Measurements from ENCODE around the gene GSTM1.
"Not testable (repeated sequence)": the region's sequence is repeated elsewhere in the genome, so short reads cannot be mapped to it uniquely, and the experiment has no call there.

GSTM1 gene

GRCh38 chr1:109659997-109660690, 27.5 kb upstream of the GSTM1 start:
- no peak for DNase-seq (ENCODE audit: low read depth in 2 of 2)

DNA sequence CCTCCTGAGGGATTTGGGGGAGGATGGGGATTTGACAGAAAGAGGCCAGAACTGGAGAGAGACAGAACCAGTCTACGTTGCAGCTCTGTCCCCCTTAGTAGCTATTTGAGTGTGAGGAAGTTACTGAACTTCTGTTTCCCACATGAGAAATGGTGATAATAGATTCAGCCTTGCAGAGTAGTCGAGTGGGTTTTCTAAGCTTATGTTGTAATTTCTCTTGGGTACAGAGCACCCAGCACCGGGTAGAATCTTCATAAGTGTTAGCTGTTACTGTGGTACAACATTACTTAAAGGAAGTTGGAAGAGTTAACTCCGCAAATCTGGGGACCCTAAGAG, 27.0 kb upstream of the GSTM1 start:
- DNase-seq (ENCODE audit: low read depth in 2 of 2) = not testable (repeated sequence)

- DNase-seq (ENCODE audit: low read depth in 2 of 2) = no peak
Observed at GRCh38 chr1:109661391-109661790, 26.2 kb upstream of the GSTM1 start.

GRCh38 chr1:109664671-109665070, 22.9 kb upstream of the GSTM1 start:
- DNase-seq (ENCODE audit: low read depth in 2 of 2) = no peak

GRCh38 chr1:109667452-109668122, 20.0 kb upstream of the GSTM1 start, which contains the start of gene GSTM2:
Gene GSTM2, plus strand, starts transcription at chr1:109668057. Its CDS starts 59 bp downstream, at chr1:109668116.
- peak; percentile 65 to 87 for DNase-seq (ENCODE audit: low read depth in 2 of 2)

GRCh38 chr1:109668123-109668775, 19.4 kb upstream of the GSTM1 start:
- DNase-seq (ENCODE audit: low read depth in 2 of 2) = no peak

DNA sequence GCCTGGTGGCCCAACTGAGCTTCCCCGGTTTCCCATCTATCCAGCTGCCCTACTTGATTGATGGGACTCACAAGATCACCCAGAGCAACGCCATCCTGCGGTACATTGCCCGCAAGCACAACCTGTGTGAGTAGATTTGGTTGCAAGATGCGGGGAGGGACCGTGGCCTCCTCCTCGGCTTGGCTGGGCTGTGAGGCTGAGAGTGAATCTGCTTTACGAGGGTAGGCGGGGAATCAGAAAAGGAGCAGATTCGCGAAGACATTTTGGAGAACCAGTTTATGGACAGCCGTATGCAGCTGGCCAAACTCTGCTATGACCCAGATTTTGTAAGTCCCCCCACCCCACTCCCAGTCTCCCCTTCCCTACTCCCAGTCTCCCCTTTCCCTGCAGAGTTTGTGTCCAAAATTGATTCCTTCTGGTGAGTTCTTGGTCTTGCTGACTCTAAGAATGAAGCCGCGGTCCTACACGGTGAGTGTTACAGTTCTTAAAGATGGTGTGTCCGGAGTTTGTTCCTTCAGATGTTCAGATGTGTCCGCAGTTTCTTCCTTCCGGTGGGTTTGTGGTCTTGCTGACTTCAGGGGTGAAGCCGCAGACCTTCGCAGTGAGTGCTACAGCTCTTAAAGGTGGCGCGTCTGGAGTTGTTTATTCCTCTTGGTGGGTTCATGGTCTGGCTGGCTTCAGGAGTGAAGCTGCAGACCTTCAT, 18.2 kb upstream of the GSTM1 start:
- no peak for DNase-seq (ENCODE audit: low read depth in 2 of 2)

DNA sequence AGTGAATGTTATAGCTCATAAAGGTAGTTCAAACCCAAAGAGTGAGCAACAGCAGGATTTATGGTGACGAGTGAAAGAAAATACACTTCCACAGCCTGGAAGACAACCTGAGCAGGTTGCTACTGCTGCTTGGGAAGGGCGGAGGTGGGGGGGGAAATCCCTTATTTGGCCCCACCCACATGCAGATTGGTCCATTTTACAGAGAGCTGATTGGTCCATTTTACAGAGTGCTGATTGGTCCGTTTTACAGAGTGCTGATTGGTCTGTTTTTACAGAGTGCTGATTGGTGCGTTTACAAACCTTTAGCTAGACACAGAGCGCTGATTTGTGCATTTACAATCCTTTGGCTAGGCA, 17.7 kb upstream of the GSTM1 start:
- DNase-seq (ENCODE audit: low read depth in 2 of 2) = not testable (repeated sequence)

- no peak for DNase-seq (ENCODE audit: low read depth in 2 of 2)
Observed at GRCh38 chr1:109671067-109671466, 16.6 kb upstream of the GSTM1 start.

- not testable (repeated sequence) for DNase-seq (ENCODE audit: low read depth in 2 of 2)
Observed at GRCh38 chr1:109673861-109674260, 13.8 kb upstream of the GSTM1 start.

GRCh38 chr1:109676683-109677381, 10.8 kb upstream of the GSTM1 start:
- not testable (repeated sequence) for DNase-seq (ENCODE audit: low read depth in 2 of 2)

- DNase-seq (ENCODE audit: low read depth in 2 of 2) = no peak
Observed at GRCh38 chr1:109677459-109677858, 10.2 kb upstream of the GSTM1 start.

GRCh38 chr1:109678637-109679036, 9.0 kb upstream of the GSTM1 start:
- not testable (repeated sequence) for DNase-seq (ENCODE audit: low read depth in 2 of 2)

DNA sequence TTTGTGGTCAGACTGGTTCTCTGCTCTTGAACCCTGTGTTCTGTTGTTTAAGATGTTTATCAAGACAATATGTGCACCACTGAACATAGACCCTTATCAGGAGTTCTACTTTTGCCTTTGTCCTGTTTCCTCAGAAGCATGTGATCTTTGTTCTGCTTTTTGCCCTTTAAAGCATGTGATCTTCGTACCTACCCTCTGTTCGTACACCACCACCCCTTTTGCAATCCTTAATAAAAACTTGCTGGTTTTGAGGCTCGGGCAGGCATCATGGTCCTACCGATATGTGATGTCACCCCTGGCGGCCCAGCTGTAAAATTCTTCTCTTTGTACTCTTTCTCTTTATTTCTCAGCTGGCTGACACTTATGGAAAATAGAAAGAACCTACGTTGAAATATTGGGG, 2.8 kb upstream of the GSTM1 start:
- not testable (repeated sequence) for DNase-seq (ENCODE audit: low read depth in 2 of 2)

GRCh38 chr1:109685399-109685798, 2.2 kb upstream of the GSTM1 start:
- not testable (repeated sequence) for DNase-seq (ENCODE audit: low read depth in 2 of 2)

DNA sequence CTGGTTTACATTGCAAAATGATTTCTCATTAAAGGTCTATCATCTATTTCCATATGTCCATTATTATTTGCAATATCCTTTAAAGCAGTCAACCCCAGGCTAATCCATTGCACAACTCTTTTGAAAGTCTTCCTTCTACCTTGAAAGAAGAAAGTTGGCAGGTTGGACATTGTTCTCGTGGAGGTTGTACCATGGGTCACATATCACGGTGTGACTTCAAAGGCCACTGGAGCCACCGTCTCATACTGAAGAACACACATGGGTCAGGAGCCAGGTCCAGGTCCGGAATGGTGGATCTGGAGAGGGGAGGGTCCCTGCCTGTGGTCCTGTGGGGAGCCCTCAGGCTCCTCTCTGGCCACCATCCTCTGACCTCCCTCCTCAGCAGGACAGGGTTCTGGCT, 1.7 kb upstream of the GSTM1 start:
- not testable (repeated sequence) for DNase-seq (ENCODE audit: low read depth in 2 of 2)

GRCh38 chr1:109687109-109687508, 508 bp upstream of the GSTM1 start:
- not testable (repeated sequence) for DNase-seq (ENCODE audit: low read depth in 2 of 2)

DNA sequence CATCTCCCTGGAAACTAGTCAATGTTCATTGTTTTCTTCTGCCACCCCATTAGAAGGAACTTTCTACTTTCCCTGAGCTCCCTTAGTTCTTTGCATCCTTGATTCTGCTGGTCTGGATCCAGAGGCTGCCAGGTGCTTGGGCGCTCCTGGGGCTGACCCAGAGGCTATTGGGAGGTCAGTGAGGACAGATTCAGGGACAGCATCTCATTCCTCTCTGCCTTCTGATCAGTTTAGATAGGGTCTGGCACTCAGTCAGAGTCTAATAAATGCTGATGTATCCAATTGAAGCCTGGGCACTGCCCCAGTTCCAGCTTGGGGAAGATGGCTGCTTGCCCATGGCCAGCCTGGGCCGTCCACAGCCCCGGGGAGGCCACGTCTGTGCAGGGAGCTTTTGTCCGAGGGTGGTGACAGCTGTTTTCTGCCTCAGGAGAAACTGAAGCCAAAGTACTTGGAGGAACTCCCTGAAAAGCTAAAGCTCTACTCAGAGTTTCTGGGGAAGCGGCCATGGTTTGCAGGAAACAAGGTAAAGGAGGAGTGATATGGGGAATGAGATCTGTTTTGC, 2.3 kb downstream of the GSTM1 start:
- no peak for DNase-seq (ENCODE audit: low read depth in 2 of 2)

- no peak for DNase-seq (ENCODE audit: low read depth in 2 of 2)
Observed at GRCh38 chr1:109691759-109692158, 4.1 kb downstream of the GSTM1 start.

DNA sequence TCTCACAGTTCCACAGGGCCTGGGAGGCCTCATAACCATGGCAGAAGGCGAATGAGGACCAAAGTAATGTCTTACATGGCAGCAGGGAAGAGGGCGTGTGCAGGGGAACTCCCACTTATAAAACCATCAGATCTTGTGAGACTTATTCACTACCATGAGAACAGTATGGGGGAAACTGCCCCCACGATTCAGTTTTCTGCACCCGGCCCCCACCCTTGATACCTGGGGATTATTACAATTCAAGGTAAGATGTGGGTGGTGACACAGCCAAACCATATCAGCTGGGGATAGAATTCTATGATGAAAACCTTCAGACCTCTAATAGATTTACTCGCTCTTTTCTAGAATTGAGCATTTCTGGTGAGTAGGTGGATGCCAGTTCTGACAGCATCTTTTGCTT, 6.8 kb downstream of the GSTM1 start:
- DNase-seq (ENCODE audit: low read depth in 2 of 2) = not testable (repeated sequence)

DNA sequence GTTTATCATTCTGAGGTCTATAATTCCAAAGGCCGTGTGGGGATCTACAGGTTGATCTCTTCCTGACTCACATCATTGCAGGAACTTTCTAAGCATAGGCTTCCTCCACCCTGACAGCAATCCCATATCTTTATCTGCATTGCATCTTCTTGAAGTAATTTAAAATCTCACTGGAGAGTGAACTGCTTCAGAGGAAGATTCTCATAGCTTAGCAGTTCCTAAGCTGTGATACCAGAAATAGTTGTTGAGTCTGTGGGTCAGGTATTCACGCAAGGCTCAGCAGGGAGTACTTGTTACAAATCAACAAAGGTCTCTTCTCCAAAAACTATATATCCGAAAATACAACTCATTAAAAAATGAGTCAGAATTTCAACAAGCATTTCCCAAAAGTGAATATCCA, 7.5 kb downstream of the GSTM1 start:
- DNase-seq (ENCODE audit: low read depth in 2 of 2) = not testable (repeated sequence)

All from stimulated activated CD4-positive, alpha-beta T cell treated with anti-CD3 and anti-CD28 coated beads, Interleukin-12 subunit alpha, Interleukin-12 subunit beta, amount 100 ng/mL, for 24 hours (primary cell).